NCI-H345 (cell line): Measurements from ENCODE around the gene KCNK18.

ENCODE experiments used
- DNase-seq: peaks from one replicate; lab custom pipeline; 2025; lab: John Stamatoyannopoulos, UW

KCNK18 gene

GRCh38 chr10:117197189-117197588, at the start of gene KCNK18:
Gene KCNK18 (plus strand): TSS chr10:117197489. CDS start chr10:117197489, 0 bp downstream.
- no peak for DNase-seq

DNA sequence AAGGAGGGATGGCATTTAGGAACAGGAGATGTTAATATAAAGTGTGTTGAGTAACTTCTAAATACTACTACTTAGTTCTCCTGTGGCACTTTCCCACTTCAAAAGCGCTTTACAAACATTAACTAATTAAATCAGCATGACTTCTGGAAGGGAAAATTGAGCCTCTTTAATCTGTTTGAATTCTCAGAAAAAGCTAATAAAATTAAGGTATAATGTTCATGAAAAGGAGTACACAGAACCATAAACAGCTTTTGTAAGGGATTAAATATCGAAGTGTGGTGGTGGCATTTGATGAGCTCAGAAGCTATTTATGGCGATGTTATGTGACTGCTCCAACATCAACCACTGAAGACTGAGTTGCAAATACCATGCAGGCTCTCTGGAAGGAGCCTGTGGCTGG, 49.0 kb upstream of the KCNK18 start:
- no peak for DNase-seq

- no peak for DNase-seq
These were observed 44.6 kb upstream of the KCNK18 start for GRCh38 chr10:117152668-117153067.

DNA sequence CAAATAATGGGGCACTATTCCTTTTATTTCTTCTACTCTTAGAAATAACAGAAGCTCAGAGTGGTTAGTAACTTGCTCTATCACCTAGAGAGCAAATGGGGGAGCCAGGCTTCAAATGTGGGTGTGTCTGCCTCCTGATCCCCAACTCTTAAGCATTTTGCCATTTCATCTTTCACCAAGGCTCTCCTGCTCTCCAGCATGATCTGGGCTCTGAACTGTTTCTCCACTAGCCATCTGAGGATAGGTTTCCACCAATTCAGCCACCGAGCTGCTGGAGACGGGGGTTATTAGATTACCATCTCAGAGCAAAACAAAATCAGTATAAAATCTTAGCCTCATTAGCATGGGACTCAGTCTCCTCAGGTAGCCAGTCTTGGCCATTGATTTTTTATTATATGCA, 39.0 kb upstream of the KCNK18 start:
- DNase-seq, result no peak

- DNase-seq, result no peak
These were observed 37.9 kb upstream of the KCNK18 start for GRCh38 chr10:117159390-117159789.

DNA sequence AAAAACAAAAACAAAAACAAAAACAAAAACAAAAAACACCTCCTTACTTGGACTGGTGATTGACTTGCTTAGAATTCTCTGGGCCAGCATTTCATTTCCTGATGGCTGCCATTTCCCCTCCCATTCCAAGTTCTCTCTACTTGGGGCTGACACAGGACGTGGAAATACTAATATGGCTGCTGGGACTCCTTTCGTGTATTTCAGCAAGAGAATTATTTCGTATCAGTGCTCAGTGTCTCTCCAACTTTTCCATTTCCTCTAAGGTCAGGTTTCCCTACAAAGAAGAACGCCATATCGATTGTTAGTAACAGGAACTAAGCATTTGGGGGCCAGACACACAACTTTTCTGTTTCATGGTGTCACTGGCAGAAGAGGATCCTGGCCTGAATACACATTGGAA, 36.7 kb upstream of the KCNK18 start:
- DNase-seq, result no peak

- no peak for DNase-seq
These were observed 35.8 kb upstream of the KCNK18 start for GRCh38 chr10:117161386-117162033.

DNA sequence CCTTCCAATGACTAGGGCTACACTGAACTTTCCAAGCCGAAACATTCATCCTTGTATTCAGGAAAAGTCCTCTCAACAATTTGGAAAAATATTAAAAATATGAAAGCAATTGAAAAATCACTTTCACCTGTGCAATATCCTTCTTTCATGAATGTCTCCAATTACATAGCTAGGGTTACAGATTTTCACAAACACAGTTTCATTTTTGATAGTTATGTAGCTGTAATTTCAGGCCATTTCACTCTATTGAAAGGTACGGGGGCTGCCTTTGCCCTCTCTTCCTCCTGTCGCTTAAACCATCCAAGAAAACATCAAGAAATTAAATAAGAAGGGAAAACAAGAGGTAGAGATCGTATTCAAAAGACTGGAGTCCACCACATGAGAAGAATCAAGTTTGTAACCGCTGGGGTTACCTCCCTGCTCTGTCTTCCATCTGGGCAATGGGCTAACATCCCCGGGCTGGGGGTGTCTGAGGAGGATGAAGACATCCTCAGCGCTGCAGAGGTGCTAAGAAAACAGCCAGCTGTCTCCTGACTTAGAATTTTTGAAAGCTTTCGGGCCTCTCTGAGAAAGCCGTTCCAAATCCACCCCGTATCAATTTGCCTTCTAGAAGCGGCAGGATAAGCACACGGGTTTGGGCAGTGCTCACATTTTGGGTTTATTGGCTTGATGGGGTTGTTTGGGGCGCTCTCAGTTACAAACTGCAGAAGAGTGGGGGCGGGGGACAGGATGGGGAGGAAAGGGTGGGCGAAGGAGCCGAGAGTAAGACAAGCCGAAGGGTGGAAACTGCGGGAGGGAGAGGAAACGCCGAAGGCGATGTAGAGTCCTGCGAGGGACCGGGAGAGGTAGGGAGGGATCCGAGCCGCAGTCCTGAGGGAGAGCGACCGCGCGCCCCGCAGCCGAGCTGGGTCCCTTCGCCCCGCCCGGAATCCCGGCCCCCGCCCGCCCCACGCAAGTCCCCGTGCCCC, 34.9 kb upstream of the KCNK18 start:
- no peak for DNase-seq

DNA sequence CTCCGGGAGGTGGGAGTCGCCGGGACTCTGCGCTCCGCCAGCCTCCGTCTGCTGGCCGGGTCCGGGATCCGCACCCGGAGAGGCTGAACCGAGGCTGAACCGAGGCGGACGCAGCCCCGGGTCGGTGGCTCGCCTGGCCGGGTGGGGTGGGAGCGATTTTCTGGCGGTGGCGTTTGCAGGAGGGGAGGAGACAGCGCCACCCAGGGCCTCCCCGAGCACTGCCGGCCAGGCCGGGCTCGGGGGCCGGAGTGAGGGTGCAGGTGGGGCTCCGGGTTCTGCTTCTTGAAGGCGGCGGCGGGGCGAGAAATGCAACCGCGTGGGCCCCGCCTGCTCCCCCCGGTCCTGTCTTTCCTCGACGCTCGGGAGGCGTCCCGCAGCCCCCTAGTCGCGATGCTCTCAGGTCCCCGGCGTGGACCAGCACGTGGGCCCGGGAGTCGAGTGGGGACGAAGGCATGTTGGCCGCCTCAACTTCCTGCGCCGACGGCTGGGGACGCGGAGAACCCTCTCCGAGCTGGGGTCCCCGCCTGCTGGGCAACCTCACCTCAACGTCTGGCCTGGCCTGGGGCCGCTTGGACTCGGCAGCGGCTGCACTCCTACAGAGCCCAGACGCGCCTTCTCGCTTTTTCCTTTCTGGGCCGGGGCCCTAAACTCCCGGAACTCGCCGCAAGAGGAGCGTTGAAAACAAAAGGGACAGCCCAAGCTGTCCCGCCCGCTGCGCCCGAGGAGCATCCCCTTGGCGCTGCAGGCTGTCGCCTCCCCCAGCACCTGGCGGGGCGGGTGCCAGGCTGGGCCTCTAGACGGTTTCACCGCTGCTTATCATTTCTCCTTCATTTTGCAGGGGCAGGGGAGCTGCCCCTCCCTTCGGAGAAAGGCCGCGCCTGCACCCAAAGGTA, 34.0 kb upstream of the KCNK18 start:
- DNase-seq, result peak; percentile 10

DNA sequence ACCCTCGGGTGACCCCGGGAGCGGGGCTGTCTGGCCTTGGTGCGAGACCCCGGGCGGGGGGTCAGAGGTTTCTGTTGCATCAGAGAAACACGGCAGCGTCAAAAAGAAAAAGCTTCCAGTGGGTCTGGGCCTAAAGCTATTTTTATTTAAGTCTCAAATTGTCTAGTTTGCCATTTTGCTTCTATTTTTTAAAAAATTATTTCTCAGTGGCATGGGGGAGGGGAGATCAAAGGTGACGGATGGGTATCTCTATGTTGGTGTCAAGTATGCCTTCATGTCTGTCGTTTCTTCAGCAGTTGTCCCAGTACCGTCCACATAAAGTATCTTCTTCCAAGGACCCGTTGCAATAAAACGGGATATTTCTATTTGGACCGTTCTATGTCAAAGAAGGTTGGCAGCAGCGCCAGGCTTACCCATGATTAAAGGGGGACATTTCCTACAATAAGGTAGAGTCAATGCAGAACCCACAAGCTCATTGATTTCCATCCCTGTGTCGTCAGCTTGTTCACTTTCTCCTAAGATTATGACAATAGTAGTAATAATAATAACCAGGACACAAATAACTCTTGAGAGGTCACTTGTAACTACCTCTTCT, 33.2 kb upstream of the KCNK18 start:
- no peak for DNase-seq

GRCh38 chr10:117164592-117165537, 32.4 kb upstream of the KCNK18 start:
- no peak for DNase-seq

DNA sequence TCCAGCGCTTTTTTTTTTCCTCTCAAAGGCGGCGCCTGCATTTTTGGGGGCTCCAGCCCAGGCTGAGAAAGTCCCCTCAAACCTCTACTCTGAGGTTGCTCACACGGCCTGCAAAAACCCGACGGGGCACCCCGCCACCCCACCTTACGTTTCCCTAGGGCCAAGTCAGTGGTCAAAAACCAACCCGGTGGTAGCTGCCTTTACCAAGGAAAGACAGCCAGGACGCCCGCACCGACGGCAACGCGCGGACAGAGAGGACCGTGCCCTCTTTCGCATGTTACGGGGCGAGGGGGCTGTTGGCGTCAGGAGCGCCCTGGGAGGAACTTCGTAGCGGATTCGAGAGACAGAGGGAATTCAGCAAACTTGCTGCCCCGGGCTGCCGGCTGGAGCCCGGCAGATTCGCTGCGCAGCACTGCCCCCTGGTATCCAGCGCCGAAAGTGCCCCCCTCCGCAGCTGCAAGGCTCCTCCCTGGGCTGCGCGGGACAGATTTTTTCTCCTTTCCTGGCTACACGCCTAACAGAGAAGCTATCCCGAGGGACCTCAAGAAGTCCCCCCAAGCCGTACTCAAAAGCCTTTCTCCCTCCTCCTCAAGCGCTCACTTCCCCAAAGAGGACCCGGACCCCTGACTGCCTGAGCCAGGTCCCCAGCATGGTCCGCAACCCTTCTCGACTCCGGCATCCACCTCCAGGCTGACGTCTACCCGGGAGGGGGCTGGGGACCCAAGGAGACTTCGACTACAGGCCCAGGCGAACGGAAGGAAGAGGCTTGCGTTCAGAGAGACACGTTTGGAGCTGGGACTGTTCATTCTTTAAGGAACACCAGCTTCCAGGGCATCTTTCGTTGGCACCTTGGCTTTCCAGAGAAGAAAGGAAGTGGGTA, 31.5 kb upstream of the KCNK18 start:
- DNase-seq, result peak; percentile 40

DNA sequence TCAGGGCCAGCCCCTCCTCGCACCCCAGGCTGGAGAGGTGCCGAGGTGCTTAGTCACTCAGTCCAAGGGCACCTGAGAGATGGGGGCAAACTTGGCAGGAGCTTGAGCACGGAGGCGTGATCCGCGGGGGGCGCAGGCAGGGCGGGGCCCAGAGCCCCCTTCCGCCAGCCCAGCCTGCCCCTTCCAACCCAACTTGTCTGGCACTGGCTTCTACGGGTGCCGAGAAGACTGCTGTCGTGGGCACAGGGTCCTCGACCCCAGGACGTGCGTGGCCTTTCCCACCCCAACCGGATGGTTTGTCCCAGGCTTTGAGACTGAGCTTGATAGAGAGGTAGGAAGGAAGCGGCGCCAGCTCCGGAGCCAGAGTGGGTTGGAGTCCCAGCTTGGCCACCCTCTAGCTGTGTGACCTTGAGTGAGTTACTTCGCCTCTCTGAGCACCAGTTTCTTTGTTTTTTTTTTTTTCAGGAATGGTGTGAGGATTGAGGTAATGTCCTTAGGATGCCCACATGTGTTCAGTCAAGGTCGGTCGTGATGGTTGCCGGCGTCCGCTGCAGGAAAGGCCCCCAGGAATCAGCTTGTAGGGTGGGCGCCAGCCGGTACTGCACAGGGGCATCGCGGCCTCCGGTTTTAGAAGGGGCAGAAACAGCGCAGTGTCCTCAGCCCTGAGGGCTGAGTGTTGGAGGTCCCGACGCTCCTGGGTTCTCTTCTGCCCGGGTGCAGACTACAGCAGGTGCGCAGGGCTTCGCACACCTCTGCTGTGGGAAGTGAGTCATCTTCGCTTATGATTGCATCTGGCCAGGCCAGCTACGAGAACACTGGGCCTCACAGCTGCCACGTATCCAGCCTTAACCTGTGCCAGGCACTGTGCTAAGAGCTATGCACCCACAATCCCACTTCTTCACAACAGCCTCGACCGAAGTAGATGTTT, 30.6 kb upstream of the KCNK18 start:
- DNase-seq, result no peak

- DNase-seq, result no peak
These were observed 29.9 kb upstream of the KCNK18 start for GRCh38 chr10:117167346-117167788.

DNA sequence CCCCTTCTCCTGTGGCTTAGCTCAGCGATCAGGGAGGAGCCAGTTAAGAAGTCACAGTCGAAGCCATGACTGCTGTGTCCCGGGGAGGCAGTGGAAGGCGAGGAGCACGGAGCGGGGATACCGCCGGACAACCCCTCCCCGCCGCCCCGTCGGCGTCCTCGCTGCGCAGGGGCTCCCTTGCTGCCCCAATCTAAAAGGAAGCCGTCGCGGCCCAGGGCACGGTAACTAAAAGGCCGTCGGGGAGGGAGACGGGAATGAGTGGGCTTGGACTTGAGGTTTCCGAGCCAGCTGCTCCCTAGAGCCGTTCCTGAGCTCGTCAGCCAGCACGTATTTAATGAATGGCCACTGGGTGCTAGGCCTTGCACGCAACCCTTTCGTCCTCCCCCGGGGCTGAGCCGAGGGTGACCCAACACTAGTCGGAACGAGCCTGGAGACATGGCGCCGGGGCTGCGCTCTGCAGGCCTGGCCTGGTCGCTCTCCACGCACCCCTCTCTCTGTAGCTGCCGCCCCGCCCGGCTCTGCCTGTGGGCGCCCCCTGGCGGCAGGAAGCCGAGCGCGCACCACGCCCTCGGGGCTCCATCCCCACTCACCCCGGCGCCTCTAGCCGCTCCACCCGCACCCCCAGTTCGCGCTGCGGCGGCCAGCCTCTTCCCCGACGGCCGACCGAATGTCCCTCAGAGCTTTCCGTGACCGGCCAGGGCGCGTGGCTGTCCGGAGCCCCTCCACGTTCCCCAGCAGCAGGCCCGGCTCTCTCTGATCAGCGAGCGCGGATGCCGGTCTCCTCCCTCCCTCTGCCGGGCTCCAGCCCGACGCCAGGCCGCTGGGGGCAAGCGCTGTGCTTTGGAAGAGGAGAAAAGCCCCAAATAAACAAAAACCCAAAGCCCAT, 29.3 kb upstream of the KCNK18 start:
- DNase-seq, result peak; percentile 58

GRCh38 chr10:117168729-117169128, 28.6 kb upstream of the KCNK18 start:
- no peak for DNase-seq

- no peak for DNase-seq
These were observed 27.8 kb upstream of the KCNK18 start for GRCh38 chr10:117169480-117169879.
